Stimulated activated CD8-positive, alpha-beta memory T cell treated with anti-CD3 and anti-CD28 coated beads, Interleukin-4, amount 100 ng/mL, for 1 hour (primary cell): ENCODE data around the gene SPPL3.
"Not testable (repeated sequence)": the region's sequence is repeated elsewhere in the genome, so short reads cannot be mapped to it uniquely, and the experiment has no call there.

Experiments used
- DNase-seq, 2 donors: peaks; one replicate each; pipeline ENCODE4 v3.0.0-alpha.2; 2020; ENCODE audit warnings: low read depth in 2 of 2, low spot score in 1 of 2

The SPPL3 gene

DNA sequence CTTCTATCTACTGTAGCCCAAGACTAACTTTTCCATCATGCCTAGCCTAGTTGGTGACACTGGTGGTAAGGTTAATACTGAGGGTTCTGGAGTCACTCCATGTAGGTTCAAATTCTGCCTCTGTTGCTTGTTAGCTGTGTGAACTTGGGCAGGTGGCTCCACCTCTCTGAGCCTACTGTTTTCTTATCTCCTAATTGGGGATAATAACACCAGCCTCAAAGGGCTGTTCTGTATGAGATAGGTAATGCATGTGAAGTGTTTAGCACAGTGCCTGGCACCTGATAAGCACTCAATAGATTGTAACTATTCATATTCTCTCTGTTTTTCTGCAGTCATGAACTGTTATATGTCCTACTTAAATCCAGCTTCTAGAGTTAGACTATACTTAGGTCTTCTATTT is 17.5 kb upstream of the SPPL3 start:
- DNase-seq = no peak

DNA sequence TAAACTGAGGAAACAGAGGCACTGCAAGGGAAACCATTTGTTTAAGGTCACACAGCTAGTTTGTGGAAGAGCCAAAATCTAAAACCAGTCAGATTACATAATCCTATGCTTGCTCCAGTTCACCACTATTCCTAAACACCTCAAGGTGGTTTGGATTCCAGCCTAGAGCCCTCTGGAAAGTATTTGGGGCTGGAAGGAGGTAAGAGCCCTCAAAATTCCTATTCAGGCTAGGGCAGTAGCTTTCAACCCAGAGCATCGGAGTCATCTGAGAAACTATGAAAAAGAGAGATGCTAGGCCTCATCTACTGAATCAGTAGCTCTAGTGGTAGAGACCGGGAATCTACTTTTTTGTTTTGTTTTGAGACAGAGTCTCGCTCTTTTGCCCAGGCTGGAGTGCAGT is 16.0 kb upstream of the SPPL3 start:
- DNase-seq = no peak

DNA sequence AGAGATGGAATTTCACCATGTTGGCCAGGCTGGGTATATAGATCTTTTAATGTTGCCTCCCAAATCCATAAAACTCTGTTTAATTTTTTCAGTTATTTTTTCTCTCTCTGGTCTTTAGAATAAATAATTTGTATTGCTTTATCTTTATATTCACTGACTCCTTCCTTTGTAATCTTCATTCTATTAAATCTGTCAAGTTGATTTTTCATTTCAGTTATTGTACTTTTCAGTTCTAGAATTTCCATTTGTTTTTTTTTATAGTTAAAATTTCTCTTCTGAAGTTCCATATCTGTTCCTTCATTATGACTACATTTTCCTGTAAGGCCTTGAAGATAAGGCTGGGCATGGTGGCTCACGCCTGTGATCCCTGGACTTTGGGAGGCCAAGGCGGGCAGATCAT is 13.6 kb upstream of the SPPL3 start:
- no peak for DNase-seq

DNA sequence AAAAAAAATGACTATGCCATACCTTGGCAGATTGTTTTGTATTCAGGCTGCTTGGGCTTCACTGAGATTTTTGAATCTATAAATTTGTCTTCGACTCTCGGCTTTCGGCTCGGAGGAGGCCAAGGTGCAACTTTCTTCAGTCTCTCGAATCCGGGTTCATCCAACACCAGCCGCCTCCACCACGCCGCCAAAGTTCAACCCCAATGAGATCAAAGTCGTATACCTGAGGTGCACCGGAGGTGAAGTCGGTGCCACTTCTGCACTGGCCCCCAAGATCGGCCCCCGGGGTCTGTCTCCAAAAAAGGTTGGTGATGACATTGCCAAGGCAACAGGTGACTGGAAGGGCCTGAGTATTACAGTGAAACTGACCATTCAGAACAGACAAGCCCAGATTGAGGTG is 12.4 kb upstream of the SPPL3 start:
- no peak for DNase-seq

DNA sequence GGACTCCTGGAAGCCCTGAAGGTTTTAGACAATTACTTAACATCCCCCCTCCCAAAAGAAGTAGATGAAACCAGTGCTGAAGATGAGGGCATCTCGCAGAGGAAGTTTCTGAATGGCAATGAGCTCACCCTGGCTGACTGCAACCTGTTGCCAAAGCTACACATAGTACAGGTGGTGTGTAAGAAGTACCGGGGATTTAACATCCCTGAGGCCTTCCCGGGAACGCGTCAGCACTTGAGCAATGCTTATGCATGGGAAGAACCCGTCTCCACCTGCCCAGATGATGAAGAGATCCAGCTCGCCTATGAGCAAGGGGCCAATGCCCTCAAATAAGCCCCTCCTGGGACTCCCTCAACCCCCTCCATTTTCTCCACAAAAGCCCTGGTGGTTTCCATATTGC is 10.6 kb upstream of the SPPL3 start:
- DNase-seq = no peak

DNA sequence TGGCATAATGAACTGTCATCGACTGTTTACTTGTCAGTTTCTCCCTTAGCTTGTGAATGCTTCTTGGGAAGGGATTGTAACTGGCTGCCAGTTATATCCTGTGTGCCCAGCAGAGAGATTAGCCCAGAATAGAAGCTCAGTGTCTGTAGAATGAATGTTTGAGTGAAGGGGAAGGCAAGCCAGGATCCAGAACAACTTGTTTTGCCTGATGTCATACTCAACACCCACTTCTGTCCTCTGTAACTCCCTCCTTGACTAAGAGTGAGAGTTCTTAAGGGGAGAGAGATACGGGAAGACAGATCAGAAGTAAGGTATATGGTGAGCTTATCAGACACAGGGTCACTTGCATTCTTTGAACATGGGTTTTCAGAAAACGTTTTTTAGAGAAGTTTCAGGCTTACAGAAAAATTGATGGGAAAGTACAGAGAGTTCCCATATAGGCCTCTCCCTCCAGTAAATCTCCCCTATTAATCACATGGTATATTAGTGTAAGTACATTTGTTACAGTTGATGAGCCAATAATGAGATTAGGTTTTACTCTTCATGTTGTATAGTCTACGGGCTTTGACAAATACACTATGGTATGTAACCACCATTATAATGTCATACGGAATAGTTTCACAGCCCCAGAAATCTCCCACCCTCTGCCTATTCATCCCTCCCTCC is 5.6 kb upstream of the SPPL3 start:
- no peak for DNase-seq

DNA sequence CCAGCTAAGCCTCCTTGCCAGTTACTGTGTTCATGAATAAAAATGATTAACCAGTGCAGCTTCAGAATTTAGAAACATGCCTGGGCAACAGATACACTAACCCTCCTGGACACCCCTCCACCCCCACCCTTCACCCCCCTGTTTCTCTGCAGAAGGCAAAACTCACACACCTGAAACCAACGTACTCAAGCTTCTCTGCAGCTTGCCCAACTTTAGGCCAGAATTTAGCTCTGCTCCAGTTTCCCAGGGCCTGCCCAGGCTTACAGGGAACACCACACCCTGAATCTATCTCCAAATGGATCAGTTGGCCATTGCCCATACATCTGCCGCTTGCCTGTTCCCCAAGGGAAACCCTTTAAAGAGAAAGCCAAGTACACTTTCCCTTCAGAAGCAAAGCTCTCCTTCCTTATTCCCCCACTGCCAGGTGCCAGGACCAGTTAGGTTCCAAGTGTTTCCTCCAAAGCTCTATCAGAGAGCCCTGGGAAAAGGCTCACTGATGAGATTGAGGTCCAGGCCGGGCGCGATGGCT is 1.8 kb upstream of the SPPL3 start:
- DNase-seq = no peak

DNA sequence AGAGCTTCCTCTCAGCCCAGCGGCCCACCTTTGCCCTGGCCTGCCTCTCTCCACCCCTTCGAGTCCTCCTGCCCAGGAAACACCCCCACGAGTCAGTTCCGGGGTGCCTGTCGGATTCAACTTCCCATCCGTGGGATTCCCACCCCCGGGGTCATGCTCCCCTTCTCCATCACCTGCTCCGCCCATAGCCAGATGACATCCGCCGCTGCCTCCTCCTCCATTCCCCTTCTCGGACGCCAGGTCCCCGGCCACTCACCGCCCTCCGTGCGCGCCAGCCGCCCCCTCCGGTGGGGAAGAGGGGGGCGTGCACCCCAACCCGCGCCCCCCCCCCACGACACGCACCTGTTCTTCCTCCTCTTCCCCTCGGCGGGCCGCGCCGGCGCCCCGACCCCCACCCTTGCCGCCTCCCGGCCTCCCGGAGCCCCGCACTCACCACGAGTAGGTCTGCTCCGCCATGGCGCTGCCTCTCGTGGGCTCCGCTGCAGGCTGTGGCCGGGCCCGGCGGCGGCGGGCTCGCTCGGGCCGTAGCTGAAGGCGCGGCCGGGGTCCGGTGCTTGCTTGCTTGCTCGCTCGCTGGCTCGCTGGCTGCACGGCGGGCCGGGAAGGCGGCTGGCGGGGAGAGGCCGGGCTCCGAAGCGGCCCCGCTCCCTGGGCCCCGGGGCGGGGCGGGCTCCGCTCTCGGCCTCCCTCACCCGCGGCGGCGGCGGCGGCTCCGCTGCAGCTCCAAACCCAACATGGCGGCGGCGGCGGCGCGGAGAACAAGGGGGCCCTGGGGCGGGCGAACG is 554 bp downstream of the SPPL3 start:
- DNase-seq = peak; percentile 32 to 41

DNA sequence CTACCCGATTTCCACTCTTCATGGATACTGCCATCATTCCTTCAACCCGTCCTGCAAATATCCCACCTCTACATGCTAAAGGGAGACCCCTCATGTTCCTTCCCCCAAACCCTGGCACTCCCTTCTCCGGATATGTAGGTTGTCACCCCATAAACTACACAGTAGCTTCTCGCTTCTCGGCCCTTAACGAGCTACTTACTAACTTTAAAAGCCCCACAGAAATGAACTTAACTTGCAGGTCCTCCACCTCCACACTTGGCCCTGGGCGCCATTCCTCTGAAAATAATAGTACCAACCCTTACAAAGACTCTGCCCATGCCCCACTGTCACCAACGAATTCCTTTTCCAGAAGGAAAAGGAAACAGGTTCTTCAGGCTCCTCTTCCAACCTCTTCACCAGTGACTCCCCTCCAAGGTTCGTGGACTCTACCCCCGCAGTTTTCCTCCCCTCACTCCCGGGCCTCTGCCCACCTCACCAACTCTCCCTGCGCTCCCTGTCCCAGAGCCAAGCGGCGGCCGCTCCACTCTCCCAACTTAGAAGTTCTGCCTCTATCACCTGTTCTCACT is 1.2 kb downstream of the SPPL3 start:
- DNase-seq = no peak

DNA sequence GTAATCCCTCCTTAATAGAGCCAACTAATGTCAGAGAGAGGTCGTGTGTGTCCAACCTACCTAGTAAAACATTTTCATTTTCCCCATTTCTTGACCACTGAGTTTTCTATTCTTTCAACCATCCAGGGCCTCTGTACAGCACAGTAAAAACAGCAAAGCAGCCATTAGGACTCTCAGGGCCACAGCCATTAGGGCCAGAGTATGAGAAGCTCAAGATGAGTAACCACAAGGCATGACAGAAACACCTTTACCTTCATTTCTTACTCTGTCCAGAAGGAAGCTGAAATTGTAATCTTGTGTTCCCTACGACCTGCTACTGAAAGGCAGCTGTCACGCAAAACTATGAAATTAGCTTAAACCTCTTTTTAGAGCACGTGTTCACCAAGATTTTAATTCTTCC is 2.3 kb downstream of the SPPL3 start:
- DNase-seq = no peak

DNA sequence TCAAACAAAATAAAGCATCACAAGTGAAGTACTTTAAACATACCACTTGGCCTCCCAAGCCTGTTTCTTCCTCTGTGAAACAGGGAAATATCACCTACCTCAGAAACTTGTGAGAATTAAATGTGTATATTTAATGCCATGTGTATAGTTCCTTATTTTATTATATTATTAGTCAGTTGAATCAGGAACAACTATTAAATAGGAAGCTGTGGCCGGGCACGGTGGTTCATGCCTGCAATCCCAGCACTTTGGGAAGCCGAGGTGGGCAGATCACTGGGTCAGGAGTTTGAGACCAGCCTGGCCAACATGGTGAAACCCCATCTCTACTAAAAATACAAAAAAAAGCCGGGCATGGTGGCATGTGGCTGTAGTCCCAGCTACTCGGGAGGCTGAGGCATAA is 3.1 kb downstream of the SPPL3 start:
- DNase-seq = not testable (repeated sequence)

DNA sequence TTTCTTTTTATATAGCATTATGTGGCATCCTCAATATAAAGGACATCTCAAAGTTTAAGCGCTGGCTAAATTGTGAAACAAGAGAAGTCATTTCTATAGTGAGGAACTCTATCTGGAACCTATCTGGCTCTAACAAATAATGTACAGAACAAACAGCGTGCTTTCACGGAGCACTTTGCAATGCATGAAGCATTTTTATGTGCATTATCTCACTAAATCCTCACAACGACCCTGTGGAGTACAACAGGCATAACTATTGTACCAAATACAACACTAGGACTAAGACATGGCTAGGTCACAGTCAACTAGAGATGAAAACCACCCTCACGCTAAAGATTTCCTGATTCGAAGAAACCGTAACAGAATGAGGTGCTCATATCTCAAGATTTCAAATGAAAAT is 8.6 kb downstream of the SPPL3 start:
- no peak for DNase-seq

DNA sequence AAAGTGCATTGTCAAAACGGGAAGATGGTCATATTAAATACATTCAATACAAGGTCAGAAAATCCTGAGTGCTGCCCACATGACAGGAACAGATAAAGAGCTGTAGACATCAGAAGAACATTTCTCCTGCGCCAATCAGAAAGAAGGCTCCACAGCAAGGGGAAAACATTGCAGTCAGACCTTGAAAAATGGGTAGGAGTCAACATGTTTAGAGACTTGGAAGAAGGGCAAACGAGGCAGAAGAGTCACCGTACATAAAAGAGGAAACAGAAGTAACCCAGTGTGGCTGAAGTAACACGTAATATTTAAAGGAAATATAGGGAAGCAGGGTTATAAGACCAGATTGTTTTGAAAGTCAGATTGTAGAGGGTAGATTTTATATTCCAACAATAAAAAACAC is 11.9 kb downstream of the SPPL3 start:
- DNase-seq = no peak

DNA sequence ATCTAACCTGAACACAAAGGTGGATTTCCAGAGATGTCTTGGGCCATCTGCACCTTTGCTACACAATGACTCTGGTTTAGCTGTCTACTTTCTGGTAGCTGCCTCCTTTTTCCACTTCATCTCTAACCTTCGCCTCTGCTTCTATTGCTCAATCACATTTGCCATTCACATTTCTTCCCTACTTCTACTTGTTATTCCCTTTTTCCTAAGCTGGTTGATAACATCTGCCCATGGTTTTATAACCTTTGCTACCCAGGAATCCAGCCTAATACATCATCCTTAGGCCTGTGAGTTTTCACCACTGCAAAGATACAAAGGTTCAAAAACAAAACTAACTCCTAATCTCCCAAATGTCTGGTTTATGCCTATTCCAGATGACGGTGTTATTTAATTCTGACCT is 13.2 kb downstream of the SPPL3 start:
- no peak for DNase-seq

DNA sequence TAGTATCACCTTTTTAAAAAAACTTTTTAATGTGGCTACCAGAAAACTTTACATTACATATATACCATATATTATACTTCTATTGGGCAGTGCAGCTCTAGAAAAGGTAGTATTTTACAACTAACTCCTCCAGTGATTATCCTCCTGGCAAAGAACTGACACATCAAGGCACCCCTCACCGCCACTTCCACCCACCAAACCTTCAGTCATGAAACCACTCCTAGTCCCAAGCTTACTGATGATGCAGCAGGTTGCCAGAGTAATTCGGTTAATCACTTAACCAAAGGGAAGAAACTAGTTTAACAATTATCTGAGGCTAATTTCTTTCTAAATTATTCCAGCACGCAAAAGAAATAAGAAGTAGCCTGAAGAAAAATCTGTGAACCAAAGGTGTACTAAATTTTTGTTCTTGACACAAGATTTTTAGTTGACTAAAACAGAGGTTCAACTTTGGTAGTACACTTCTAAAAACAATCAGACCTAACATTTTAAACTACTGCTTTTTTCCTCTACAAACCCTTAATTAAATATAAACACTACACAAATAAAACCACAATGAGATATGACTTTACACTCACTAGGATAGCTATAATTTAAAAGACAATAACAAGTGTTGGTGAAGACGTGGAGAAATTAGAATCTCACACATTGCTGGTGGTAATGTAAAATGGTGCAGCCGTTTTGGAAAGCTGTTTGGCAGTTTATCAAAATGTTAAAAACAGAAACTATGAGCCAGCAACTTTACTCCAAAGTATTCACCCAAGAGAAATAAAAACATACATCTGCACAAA is 16.7 kb downstream of the SPPL3 start:
- no peak for DNase-seq

DNA sequence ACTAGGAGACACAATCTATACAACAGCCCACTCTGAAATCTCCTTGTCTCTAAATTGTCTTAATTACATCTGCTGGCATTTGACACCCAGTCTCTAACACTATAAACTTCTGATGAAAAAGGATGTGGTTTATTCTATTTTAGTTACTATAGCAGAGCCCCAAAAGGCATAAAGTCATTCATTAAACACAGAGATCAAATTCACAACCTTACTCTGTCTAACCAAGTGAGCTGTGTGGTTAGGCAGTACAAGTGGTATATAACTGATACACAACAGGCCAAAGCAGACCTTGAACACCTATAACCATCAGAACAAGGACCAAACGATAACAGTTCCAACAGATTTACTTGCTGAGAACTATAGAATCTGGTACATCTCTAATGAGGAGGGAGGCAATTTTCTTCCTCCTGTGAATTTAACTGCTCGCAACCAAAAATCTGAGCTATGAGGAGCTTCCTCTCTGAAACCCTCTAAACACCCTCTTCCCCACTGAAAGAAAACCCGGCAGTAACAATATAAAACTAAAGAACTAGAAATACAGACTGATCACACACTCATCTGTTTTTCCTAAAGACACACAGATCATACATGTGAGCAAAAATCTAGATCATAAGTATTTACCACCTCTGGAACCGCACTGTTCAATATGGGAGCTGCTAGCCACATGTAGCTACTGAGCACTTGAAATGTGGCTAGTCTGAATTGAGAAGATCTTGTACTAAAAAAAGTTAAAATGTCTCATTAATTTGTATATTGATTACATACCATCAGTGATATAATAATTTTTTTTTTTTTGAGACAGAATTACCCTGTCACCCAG is 17.7 kb downstream of the SPPL3 start:
- DNase-seq = no peak

DNA sequence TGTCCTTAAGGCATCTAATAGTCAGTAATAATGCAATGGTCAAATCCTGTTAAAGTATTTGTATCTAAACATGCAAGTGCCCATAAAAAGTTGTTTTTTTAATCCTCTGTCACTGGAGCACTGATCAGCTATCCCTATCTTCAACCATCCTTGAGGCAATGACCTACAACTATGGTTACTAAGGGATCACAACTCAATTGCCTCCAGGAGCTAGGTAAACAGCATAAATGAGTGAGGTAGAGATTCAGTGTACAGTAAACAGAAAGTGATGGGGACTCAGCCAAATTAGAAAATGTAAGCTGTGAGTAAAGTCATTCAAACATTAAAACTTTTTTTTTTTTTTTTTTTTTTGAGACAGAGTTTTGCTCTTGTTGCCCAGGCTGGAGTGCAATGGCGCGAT is 18.6 kb downstream of the SPPL3 start:
- DNase-seq = no peak

DNA sequence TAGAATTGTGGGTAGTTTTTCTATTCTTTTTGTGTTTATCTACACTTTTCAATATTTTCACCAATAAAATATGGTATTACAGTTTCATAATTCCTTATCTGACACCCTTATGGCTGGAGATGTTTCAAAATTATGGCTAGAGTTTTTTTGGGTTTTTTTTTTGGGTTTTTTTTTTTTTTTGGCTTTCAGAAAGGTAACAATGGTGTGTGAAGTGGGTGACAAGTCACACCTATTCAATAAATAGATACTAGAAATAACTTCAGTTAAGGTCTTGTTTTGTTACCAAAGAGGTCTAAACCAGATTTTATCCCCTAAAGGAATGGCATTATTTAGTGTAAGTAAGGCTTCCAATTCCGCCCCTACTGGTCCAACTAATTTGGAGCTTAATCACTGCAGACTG is 19.5 kb downstream of the SPPL3 start:
- no peak for DNase-seq

DNA sequence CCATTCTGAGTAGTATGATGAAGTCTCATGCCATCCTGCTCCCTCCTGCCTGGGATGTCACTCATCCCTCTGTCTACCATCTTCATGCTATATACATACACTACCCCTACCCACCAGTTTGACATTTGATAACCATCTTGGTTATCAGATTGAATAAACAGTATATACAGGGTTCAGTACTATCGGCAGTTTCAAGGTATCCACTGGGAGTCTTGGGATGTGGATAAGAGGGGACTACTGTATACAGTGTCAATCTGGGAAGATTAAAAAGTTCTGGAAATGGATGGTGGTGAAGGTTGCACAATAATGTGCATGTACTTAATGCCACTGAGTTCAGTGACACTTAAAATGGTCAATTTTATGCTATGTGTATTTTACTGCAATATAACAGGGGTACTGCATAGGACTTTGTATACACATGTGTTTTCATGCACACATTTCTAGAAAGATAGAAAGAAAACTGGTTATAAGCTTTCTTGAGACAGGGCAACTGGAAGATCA is 22.1 kb downstream of the SPPL3 start:
- DNase-seq = no peak

DNA sequence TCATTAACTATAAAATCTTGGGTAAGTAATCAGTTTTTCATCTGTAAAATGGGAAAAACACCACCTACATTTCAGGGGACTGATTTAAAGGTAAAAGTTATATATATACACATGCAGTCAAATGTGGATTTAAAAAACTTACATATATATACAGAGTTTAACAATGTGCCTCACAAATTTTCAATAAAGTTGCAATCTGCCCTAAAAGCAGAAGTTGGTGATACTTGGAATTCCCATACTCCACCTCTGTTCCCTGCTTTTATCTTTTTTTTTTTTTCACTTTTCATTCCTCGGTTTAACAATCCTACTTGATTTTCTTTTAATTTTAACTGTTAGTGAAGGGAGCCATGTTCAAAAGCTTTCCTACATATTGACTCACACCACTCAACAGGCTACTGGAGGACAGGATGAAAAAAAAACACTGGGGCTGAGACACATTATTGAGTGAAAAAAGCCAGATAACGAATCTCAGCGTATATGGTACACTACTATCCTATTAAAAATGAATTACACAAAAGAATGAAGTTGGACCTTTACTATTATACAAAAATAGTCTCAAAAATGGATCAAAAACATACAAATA is 24.3 kb downstream of the SPPL3 start:
- no peak for DNase-seq
